ENCODE results near the gene VAV2. TPM values are rescaled to one million over a fixed set of nuclear protein-coding genes. Genes with fewer than 3 reads are reported as not detected.

VAV2 gene
- polyA plus RNA-seq, 1 of the 3 experiments (the other 2 are of a cell fraction) = 14.9 TPM

- TF ChIP-seq FOXJ3 (CRISPR knock-in tag; IDR thresholded peaks at IDR 0.05) (no peak), FOXM1 (IDR thresholded peaks at IDR 0.05; ENCODE audit: low read depth) (no peak), SMC3 (IDR thresholded peaks at IDR 0.05; ENCODE audit: low read depth, low read length) (no peak), MEF2A (IDR thresholded peaks at IDR 0.05; ENCODE audit: borderline replicate concordance, low read depth) (no peak), USF1 (IDR thresholded peaks at IDR 0.05; ENCODE audit: borderline replicate concordance, low read depth) (no peak)
- TF ChIP-seq, protein P1, sequence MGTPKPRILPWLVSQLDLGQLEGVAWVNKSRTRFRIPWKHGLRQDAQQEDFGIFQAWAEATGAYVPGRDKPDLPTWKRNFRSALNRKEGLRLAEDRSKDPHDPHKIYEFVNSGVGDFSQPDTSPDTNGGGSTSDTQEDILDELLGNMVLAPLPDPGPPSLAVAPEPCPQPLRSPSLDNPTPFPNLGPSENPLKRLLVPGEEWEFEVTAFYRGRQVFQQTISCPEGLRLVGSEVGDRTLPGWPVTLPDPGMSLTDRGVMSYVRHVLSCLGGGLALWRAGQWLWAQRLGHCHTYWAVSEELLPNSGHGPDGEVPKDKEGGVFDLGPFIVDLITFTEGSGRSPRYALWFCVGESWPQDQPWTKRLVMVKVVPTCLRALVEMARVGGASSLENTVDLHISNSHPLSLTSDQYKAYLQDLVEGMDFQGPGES (IDR thresholded peaks at IDR 0.05; ENCODE audit: low read depth, low read length) = no peak
These were observed 18.9 kb downstream of the VAV2 start (continued) for GRCh38 chr9:133973111-133973790.

DNA sequence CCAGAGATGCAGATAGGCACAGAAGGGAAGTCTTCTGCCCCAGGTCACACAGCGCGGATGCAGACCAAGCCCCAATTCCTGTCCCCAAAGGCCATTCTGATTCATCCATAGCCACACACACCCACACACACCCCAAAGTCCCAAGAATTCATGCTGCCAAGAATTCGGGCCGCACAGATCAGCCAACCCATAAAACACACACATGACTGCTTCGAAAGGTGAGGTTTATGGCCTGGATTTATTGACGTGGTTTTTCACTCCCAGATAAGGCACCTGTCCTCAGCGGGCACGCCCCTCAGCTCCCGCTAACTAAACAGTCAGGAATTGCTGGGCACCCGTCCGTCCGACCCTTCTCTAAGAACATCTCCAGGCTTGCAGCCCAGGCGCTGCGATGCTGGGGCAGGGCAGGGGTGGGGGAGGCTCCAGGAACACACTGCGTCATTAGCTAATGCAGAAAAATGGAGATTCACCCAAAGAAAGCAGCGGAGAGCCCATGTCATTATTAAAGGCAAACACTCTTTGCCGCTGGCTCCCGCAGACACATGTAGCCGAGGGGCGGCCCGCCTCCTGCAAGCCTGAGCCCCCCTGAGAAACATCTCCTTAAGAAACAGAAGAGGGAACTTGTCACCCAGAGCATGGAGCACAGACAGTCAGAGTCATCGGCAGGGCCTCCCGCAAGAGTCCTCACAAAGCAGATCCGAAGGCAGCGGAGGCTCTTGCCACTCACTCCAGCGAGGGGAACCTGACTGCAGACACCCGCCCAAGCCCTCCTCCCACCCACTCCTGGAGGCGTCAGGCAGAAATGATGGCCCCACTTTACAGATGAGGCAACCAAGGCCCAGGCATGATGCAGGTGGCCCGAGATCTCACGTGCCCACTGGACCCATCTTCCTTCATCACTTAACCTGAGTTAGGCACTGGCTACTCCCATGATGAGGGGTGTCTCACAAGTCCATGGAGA, 19.9 kb downstream of the VAV2 start:
- Histone ChIP-seq H3K27ac (ENCODE audit: low read depth in 2 of 2, low read length in 1 of 2) (no peak overlapping the region; a peak in 1 of 4 replicates), H3K4me1 (ENCODE audit: control insufficient read depth in 1 of 2, insufficient read depth in 2 of 2, low read depth in 1 of 2, low read length in 1 of 2) (peaks cover 0 to 59% of the 10 kb centered on the region in 2 experiments; a peak in 1 of 4 replicates), H3K9me2 (no peaks in the 10 kb centered on the region), H3K36me3 (replicated peaks in 1 of 2; ENCODE audit: control insufficient read depth in 1 of 2, insufficient read depth in 2 of 2, low read length in 1 of 2) (no peaks in the 10 kb centered on the region), H3F3A (replicated peaks; ENCODE audit: insufficient read depth) (peaks cover 4% of the 10 kb centered on the region), H3K4me2 (no peak overlapping the region), H3K27me3 (ENCODE audit: insufficient read depth) (no peaks in the 10 kb centered on the region), H3K9me3 (no peaks in the 10 kb centered on the region), H3K79me2 (ENCODE audit: insufficient read depth) (peaks cover 100% of the 10 kb centered on the region), H3K4me3 (ENCODE audit: low read depth in 2 of 2, low read length in 1 of 2) (no peak overlapping the region), H2AFZ (ENCODE audit: low read depth) (no peak overlapping the region), H4K20me1 (ENCODE audit: insufficient read depth) (peaks cover 100% of the 10 kb centered on the region), H3K9ac (no peak overlapping the region)
- TF ChIP-seq, protein P2, sequence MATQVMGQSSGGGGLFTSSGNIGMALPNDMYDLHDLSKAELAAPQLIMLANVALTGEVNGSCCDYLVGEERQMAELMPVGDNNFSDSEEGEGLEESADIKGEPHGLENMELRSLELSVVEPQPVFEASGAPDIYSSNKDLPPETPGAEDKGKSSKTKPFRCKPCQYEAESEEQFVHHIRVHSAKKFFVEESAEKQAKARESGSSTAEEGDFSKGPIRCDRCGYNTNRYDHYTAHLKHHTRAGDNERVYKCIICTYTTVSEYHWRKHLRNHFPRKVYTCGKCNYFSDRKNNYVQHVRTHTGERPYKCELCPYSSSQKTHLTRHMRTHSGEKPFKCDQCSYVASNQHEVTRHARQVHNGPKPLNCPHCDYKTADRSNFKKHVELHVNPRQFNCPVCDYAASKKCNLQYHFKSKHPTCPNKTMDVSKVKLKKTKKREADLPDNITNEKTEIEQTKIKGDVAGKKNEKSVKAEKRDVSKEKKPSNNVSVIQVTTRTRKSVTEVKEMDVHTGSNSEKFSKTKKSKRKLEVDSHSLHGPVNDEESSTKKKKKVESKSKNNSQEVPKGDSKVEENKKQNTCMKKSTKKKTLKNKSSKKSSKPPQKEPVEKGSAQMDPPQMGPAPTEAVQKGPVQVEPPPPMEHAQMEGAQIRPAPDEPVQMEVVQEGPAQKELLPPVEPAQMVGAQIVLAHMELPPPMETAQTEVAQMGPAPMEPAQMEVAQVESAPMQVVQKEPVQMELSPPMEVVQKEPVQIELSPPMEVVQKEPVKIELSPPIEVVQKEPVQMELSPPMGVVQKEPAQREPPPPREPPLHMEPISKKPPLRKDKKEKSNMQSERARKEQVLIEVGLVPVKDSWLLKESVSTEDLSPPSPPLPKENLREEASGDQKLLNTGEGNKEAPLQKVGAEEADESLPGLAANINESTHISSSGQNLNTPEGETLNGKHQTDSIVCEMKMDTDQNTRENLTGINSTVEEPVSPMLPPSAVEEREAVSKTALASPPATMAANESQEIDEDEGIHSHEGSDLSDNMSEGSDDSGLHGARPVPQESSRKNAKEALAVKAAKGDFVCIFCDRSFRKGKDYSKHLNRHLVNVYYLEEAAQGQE (IDR thresholded peaks at IDR 0.05; ENCODE audit: low read depth, low read length) = no peak
- TF ChIP-seq PBX3 (IDR thresholded peaks at IDR 0.05) (no peak), CHD2 (IDR thresholded peaks at IDR 0.05; ENCODE audit: low read length, partially characterized antibody) (no peak)
- ChIA-PET POLR2A (interaction anchor here (1.5 kb wide), 1 partner anchor 21 kb away, joined by 3 read pairs; no protein-coding TSS in a partner anchor), CTCF (interaction anchor here (0.6 to 1.4 kb wide), 2 partner anchors 23 kb away, joined by 3 read pairs; no protein-coding TSS in a partner anchor)
- 93% methylated on average over 18 of the region's 30 CpGs for WGBS (ENCODE audit: low lambda C conversion rate)
- DNase-seq = no peak

All from SK-N-SH (cell line).